Measurements from ENCODE around the gene IRGM. TPM values are rescaled to one million over a fixed set of nuclear protein-coding genes. Genes with fewer than 3 reads are reported as not detected.
"Not testable (repeated sequence)": the region's sequence is repeated elsewhere in the genome, so short reads cannot be mapped to it uniquely, and the experiment has no call there.

Gene IRGM
- total RNA-seq, 2 experiments from 2014 or later = 2.2 to 4.0 TPM

DNA sequence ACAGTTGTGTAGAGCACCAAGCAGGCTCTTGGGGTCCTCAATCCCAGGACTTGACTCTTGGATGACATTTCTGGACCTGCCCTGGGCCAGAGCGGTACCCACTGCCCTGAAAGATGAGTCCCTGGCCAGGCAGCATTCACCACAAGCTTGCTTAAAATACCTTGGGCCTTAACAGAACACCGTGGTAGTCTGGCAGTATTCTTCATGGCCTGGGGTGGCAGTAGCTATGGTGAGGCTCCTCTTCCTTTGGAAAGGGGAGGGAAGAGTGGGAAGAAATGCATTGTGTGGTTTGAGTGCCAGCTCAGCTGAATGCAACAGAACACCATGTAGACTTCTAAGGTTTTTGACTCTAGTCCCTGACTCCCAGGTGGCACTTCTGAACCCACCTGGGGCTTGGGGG, 29.4 kb upstream of the IRGM start:
- POLR2A ChIA-PET = no interaction called here
- H3K4me1 Mint-ChIP-seq (ENCODE audit: low read depth) = no peaks in the 10 kb centered on the region
- CTCF ChIA-PET = no interaction called here
- ATAC-seq (ENCODE audit: poor library complexity) (no peak), DNase-seq (no peak)
- H3K4me3 ChIP-seq (ENCODE audit: low read length) = no peak overlapping the region
- no peaks in the 10 kb centered on the region for H3K4me1 ChIP-seq (ENCODE audit: insufficient read depth, low read length)
- no peaks in the 10 kb centered on the region for H3K27me3 ChIP-seq (ENCODE audit: control insufficient read depth in 1 of 2, insufficient read depth in 2 of 2, low read length in 2 of 2)
- TF ChIP-seq, protein P1, sequence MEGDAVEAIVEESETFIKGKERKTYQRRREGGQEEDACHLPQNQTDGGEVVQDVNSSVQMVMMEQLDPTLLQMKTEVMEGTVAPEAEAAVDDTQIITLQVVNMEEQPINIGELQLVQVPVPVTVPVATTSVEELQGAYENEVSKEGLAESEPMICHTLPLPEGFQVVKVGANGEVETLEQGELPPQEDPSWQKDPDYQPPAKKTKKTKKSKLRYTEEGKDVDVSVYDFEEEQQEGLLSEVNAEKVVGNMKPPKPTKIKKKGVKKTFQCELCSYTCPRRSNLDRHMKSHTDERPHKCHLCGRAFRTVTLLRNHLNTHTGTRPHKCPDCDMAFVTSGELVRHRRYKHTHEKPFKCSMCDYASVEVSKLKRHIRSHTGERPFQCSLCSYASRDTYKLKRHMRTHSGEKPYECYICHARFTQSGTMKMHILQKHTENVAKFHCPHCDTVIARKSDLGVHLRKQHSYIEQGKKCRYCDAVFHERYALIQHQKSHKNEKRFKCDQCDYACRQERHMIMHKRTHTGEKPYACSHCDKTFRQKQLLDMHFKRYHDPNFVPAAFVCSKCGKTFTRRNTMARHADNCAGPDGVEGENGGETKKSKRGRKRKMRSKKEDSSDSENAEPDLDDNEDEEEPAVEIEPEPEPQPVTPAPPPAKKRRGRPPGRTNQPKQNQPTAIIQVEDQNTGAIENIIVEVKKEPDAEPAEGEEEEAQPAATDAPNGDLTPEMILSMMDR (IDR thresholded peaks at IDR 0.05) = no peak
- no peak overlapping the region for H3K4me3 Mint-ChIP-seq
- no peaks in the 10 kb centered on the region for H3K27me3 Mint-ChIP-seq
- no peak overlapping the region for H3K27ac ChIP-seq (ENCODE audit: low read depth in 1 of 2, low read length in 2 of 2)
- no peak overlapping the region for H3K27ac Mint-ChIP-seq
- H3K36me3 ChIP-seq (ENCODE audit: insufficient read depth, low read length) = no peaks in the 10 kb centered on the region
- no peaks in the 10 kb centered on the region for H3K36me3 Mint-ChIP-seq (ENCODE audit: low read depth)
- H3K9me3 Mint-ChIP-seq = peaks cover 16% of the 10 kb centered on the region
- H3K9me3 ChIP-seq (ENCODE audit: control insufficient read depth in 1 of 2, insufficient read depth in 1 of 2, low read length in 2 of 2) = peaks cover 8 to 12% of the 10 kb centered on the region in 2 experiments
- intact Hi-C loops (cut with DNase I, micrococcal nuclease) = no loop called here

DNA sequence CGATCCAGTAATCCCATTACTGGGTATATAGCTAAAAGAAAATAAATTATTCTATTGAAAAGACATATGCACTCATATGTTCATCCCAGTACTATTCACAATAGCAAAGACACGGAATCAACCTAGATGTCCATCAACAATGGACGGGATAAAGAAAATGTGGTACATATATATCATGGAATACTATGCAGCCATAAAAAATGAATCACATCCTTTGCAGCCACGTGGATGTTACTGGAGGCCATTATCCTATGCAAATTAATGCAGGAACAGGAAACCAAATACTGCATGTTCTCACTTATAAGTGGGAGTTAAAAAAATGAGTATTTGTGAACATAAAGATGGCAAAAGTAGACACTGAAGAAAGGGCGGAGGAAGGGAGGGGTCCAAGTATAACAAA, 16.6 kb upstream of the IRGM start:
- POLR2A ChIA-PET = no interaction called here
- no peak for ATAC-seq (ENCODE audit: poor library complexity)

DNA sequence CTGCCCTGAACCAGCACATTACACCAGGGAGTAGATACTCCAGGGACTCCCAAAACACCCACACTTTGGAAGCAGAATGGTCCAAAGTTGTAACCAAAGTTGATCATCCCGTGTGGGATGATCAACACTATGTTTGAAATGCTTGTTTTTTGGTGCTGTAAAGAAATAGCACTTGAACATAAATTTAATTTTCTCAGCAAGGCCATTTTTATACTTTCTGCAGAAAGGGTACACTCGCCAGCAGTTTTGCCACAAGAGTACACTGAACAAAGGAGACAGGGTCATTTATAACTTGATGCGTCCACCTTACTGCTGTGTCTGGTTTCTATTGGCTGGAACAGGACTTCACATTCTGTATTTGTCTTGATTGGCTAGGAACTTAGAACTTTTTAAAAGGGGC, 14.5 kb upstream of the IRGM start:
- H3K4me3 ChIP-seq (ENCODE audit: low read length); H3K36me3 ChIP-seq (ENCODE audit: insufficient read depth, low read length); H3K27ac Mint-ChIP-seq; DNase-seq; H3K4me3 Mint-ChIP-seq; H3K4me1 ChIP-seq (ENCODE audit: insufficient read depth, low read length); intact Hi-C loops (cut with DNase I, micrococcal nuclease); H3K27me3 Mint-ChIP-seq; CTCF ChIA-PET; H3K27ac ChIP-seq (ENCODE audit: low read depth in 1 of 2, low read length in 2 of 2); ATAC-seq (ENCODE audit: poor library complexity); POLR2A ChIA-PET; H3K4me1 Mint-ChIP-seq (ENCODE audit: low read depth); H3K36me3 Mint-ChIP-seq (ENCODE audit: low read depth); H3K27me3 ChIP-seq (ENCODE audit: control insufficient read depth in 1 of 2, insufficient read depth in 2 of 2, low read length in 2 of 2): not testable (repeated sequence)
- peaks cover 13% of the 10 kb centered on the region for H3K9me3 Mint-ChIP-seq
- peaks cover 4 to 22% of the 10 kb centered on the region in 2 experiments for H3K9me3 ChIP-seq (ENCODE audit: control insufficient read depth in 1 of 2, insufficient read depth in 1 of 2, low read length in 2 of 2)

More for the DNA sequence above, 16.6 kb upstream of the IRGM start:
- Mint-ChIP-seq H3K4me3 (no peak overlapping the region), H3K36me3 (ENCODE audit: low read depth) (no peaks in the 10 kb centered on the region), H3K27me3 (peaks cover 3% of the 10 kb centered on the region), H3K27ac (no peak overlapping the region), H3K9me3 (peaks cover 13% of the 10 kb centered on the region), H3K4me1 (ENCODE audit: low read depth) (no peaks in the 10 kb centered on the region)
- no peak for DNase-seq
- peaks cover 4 to 22% of the 10 kb centered on the region in 2 experiments for H3K9me3 ChIP-seq (ENCODE audit: control insufficient read depth in 1 of 2, insufficient read depth in 1 of 2, low read length in 2 of 2)
- intact Hi-C loops (cut with DNase I, micrococcal nuclease) = no loop called here
- H3K36me3 ChIP-seq (ENCODE audit: insufficient read depth, low read length) = no peaks in the 10 kb centered on the region
- no peak overlapping the region for H3K27ac ChIP-seq (ENCODE audit: low read depth in 1 of 2, low read length in 2 of 2)
- H3K4me1 ChIP-seq (ENCODE audit: insufficient read depth, low read length) = no peaks in the 10 kb centered on the region
- H3K27me3 ChIP-seq (ENCODE audit: control insufficient read depth in 1 of 2, insufficient read depth in 2 of 2, low read length in 2 of 2) = no peaks in the 10 kb centered on the region
- CTCF ChIA-PET = no interaction called here
- no peak overlapping the region for H3K4me3 ChIP-seq (ENCODE audit: low read length)
- TF ChIP-seq, protein P1 (IDR thresholded peaks at IDR 0.05) = no peak

DNA sequence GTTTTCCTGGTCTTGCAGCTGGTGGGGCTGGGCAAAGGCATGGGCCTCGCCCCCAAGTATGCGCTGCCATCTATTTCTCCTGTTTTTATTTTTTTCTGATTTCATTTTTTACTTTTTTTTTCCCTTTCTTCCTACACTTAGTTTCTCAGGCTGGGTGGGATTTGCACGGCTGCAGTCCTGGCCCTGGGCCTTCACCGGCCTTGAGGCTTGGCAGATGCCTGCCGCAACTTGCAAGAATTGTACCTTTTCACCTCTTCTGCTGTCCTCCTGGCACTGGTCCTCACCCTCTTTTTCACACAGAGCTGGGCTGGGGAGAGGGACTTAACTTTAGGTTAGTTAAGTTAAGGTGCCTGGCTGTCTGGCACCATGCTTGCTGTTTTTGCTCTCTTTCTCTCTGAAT, 10.3 kb upstream of the IRGM start:
- Mint-ChIP-seq H3K36me3 (ENCODE audit: low read depth) (no peaks in the 10 kb centered on the region), H3K4me3 (no peak overlapping the region), H3K27me3 (peaks cover 1% of the 10 kb centered on the region), H3K27ac (no peak overlapping the region), H3K9me3 (peaks cover 3% of the 10 kb centered on the region), H3K4me1 (ENCODE audit: low read depth) (no peaks in the 10 kb centered on the region)
- Histone ChIP-seq H3K36me3 (ENCODE audit: insufficient read depth, low read length) (no peaks in the 10 kb centered on the region), H3K27me3 (ENCODE audit: control insufficient read depth in 1 of 2, insufficient read depth in 2 of 2, low read length in 2 of 2) (peaks cover 0 to 4% of the 10 kb centered on the region in 2 experiments), H3K4me3 (ENCODE audit: low read length) (no peak overlapping the region), H3K4me1 (ENCODE audit: insufficient read depth, low read length) (no peaks in the 10 kb centered on the region), H3K27ac (ENCODE audit: low read depth in 1 of 2, low read length in 2 of 2) (no peak overlapping the region), H3K9me3 (ENCODE audit: control insufficient read depth in 1 of 2, insufficient read depth in 1 of 2, low read length in 2 of 2) (peaks cover 4 to 14% of the 10 kb centered on the region in 2 experiments)
- TF ChIP-seq, protein P1 (IDR thresholded peaks at IDR 0.05) = no peak
- intact Hi-C loops (cut with DNase I, micrococcal nuclease) = no loop called here
- no peak for DNase-seq
- ATAC-seq (ENCODE audit: poor library complexity) = no peak
- CTCF ChIA-PET = no interaction called here
- POLR2A ChIA-PET = interaction anchor here (0.7 kb wide), 1 partner anchor 1100 kb away, joined by 3 read pairs; no protein-coding TSS in a partner anchor
